Measurements from ENCODE around the gene ACTL10. TPM values are rescaled to one million over a fixed set of nuclear protein-coding genes. Genes with fewer than 3 reads are reported as not detected.

ACTL10 gene
- total RNA-seq, 1 experiment from 2014 or later: 5.4 TPM

GRCh38 chr20:33658929-33659328 lies 7.8 kb upstream of the ACTL10 start:
- TF ChIP-seq CTCF (IDR thresholded peaks at IDR 0.05; ENCODE audit: unreplicated experiment): no peak
- no peak for DNase-seq
- Mint-ChIP-seq H3K4me1 (ENCODE audit: low read depth, unreplicated experiment) (peaks cover 23% of the 10 kb centered on the region), H3K27ac (ENCODE audit: unreplicated experiment) (no peak overlapping the region), H3K27me3 (ENCODE audit: unreplicated experiment) (no peaks in the 10 kb centered on the region), H3K4me3 (ENCODE audit: low read depth, unreplicated experiment) (no peak overlapping the region), H3K9me3 (ENCODE audit: low read depth, unreplicated experiment) (no peaks in the 10 kb centered on the region), H3K36me3 (ENCODE audit: insufficient read depth, unreplicated experiment) (peaks cover 35% of the 10 kb centered on the region)
- CTCF ChIA-PET: no interaction called here
- intact Hi-C loops (cut with micrococcal nuclease; ENCODE audit: unreplicated experiment): no loop called here
- no TSS peak for BruUV-seq (replicated peaks)

- no peak for DNase-seq
- Mint-ChIP-seq H3K4me1 (ENCODE audit: low read depth, unreplicated experiment) (peaks cover 23% of the 10 kb centered on the region), H3K27me3 (ENCODE audit: unreplicated experiment) (no peaks in the 10 kb centered on the region), H3K27ac (ENCODE audit: unreplicated experiment) (no peak overlapping the region), H3K9me3 (ENCODE audit: low read depth, unreplicated experiment) (no peaks in the 10 kb centered on the region), H3K4me3 (ENCODE audit: low read depth, unreplicated experiment) (no peak overlapping the region), H3K36me3 (ENCODE audit: insufficient read depth, unreplicated experiment) (peaks cover 35% of the 10 kb centered on the region)
- intact Hi-C loops (cut with micrococcal nuclease; ENCODE audit: unreplicated experiment): loop anchor here (10.0 kb wide), 1 partner anchor 455 kb away; the partner anchor contains the start of gene EIF2S2
- CTCF ChIA-PET: no interaction called here
- no peak for TF ChIP-seq CTCF (IDR thresholded peaks at IDR 0.05; ENCODE audit: unreplicated experiment)
- no TSS peak for BruUV-seq (replicated peaks)
Observed at GRCh38 chr20:33659341-33660034, 7.3 kb upstream of the ACTL10 start.

- TF ChIP-seq CTCF (IDR thresholded peaks at IDR 0.05; ENCODE audit: unreplicated experiment): no peak
- intact Hi-C loops (cut with micrococcal nuclease; ENCODE audit: unreplicated experiment): loop anchor here (10.0 kb wide), 1 partner anchor 455 kb away; the partner anchor contains the start of gene EIF2S2
- no peaks in the 10 kb centered on the region for H3K9me3 Mint-ChIP-seq (ENCODE audit: low read depth, unreplicated experiment)
- H3K27me3 Mint-ChIP-seq (ENCODE audit: unreplicated experiment): no peaks in the 10 kb centered on the region
- H3K27ac Mint-ChIP-seq (ENCODE audit: unreplicated experiment): no peak overlapping the region
- H3K36me3 Mint-ChIP-seq (ENCODE audit: insufficient read depth, unreplicated experiment): peaks cover 35% of the 10 kb centered on the region
- H3K4me1 Mint-ChIP-seq (ENCODE audit: low read depth, unreplicated experiment): peaks cover 23% of the 10 kb centered on the region
- H3K4me3 Mint-ChIP-seq (ENCODE audit: low read depth, unreplicated experiment): no peak overlapping the region
- DNase-seq: no peak
- no TSS peak for BruUV-seq (replicated peaks)
- CTCF ChIA-PET: no interaction called here
Observed at GRCh38 chr20:33660035-33660684, 6.6 kb upstream of the ACTL10 start.

GRCh38 chr20:33660685-33661058 lies 6.1 kb upstream of the ACTL10 start:
- CTCF ChIA-PET: no interaction called here
- intact Hi-C loops (cut with micrococcal nuclease; ENCODE audit: unreplicated experiment): loop anchor here (10.0 kb wide), 1 partner anchor 454 kb away; the partner anchor contains the start of gene EIF2S2

More at GRCh38 chr20:33660685-33661058, 6.1 kb upstream of the ACTL10 start:
- H3K4me1 Mint-ChIP-seq (ENCODE audit: low read depth, unreplicated experiment): peaks cover 25% of the 10 kb centered on the region
- no peak overlapping the region for H3K4me3 Mint-ChIP-seq (ENCODE audit: low read depth, unreplicated experiment)
- BruUV-seq (replicated peaks): no TSS peak
- H3K36me3 Mint-ChIP-seq (ENCODE audit: insufficient read depth, unreplicated experiment): peaks cover 35% of the 10 kb centered on the region
- no peak for DNase-seq
- TF ChIP-seq CTCF (IDR thresholded peaks at IDR 0.05; ENCODE audit: unreplicated experiment): no peak
- H3K9me3 Mint-ChIP-seq (ENCODE audit: low read depth, unreplicated experiment): no peaks in the 10 kb centered on the region
- no peaks in the 10 kb centered on the region for H3K27me3 Mint-ChIP-seq (ENCODE audit: unreplicated experiment)
- H3K27ac Mint-ChIP-seq (ENCODE audit: unreplicated experiment): no peak overlapping the region

Data from Calu3 (cell line).